ENCODE measurements around the gene GPR141. TPM values are rescaled to one million over a fixed set of nuclear protein-coding genes. Genes with fewer than 3 reads are reported as not detected.

The GPR141 gene
- total RNA-seq, 1 donor from 2014 or later = 3.5 TPM

DNA sequence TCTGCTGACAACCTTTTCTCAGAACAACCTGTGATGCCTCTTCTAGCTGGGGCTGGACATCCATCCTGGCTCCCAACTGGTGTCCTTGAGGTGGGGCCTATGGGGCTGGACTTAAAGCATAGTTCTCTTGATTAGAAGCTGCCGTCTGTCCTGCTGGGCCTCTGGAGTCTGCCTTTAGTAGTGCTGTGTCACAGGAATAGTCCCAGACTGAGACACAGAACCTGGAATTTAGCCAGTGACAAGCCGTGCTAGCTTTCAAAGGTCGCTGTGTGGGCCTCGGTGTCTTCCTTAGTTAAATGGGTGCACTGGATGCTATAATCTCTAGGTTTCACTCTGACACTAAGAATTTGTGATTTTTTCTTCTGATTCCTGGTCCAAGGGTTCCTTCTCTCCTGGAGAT, 41.2 kb downstream of the GPR141 start:
- intact Hi-C loops (cut with DNase I) = no loop called here

GRCh38 chr7:37726016-37726415, 42.5 kb downstream of the GPR141 start:
- Histone ChIP-seq H3K4me1 (peaks cover 17% of the 10 kb centered on the region), H3K9me3 (no peaks in the 10 kb centered on the region), H3K27ac (no peak overlapping the region), H3K27me3 (ENCODE audit: low read depth) (no peaks in the 10 kb centered on the region), H3K4me3 (no peak overlapping the region), H3K36me3 (no peaks in the 10 kb centered on the region)
- no peak for ATAC-seq
- TF ChIP-seq, protein P1, sequence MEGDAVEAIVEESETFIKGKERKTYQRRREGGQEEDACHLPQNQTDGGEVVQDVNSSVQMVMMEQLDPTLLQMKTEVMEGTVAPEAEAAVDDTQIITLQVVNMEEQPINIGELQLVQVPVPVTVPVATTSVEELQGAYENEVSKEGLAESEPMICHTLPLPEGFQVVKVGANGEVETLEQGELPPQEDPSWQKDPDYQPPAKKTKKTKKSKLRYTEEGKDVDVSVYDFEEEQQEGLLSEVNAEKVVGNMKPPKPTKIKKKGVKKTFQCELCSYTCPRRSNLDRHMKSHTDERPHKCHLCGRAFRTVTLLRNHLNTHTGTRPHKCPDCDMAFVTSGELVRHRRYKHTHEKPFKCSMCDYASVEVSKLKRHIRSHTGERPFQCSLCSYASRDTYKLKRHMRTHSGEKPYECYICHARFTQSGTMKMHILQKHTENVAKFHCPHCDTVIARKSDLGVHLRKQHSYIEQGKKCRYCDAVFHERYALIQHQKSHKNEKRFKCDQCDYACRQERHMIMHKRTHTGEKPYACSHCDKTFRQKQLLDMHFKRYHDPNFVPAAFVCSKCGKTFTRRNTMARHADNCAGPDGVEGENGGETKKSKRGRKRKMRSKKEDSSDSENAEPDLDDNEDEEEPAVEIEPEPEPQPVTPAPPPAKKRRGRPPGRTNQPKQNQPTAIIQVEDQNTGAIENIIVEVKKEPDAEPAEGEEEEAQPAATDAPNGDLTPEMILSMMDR (IDR thresholded peaks at IDR 0.05) = no peak
- intact Hi-C loops (cut with DNase I) = no loop called here
- DNase-seq = no peak

More for the DNA sequence above, 41.2 kb downstream of the GPR141 start:
- ATAC-seq (no peak), DNase-seq (no peak)
- H3K36me3 ChIP-seq = no peaks in the 10 kb centered on the region
- H3K27me3 ChIP-seq (ENCODE audit: low read depth) = no peaks in the 10 kb centered on the region
- no peaks in the 10 kb centered on the region for H3K9me3 ChIP-seq
- TF ChIP-seq, protein P1 (IDR thresholded peaks at IDR 0.05) = no peak
- peaks cover 11% of the 10 kb centered on the region for H3K4me1 ChIP-seq
- no peak overlapping the region for H3K4me3 ChIP-seq
- no peak overlapping the region for H3K27ac ChIP-seq

GRCh38 chr7:37728747-37729146, 45.2 kb downstream of the GPR141 start:
- Histone ChIP-seq H3K9me3 (no peaks in the 10 kb centered on the region), H3K27me3 (ENCODE audit: low read depth) (no peaks in the 10 kb centered on the region), H3K36me3 (no peaks in the 10 kb centered on the region), H3K4me3 (no peak overlapping the region), H3K4me1 (peaks cover 24% of the 10 kb centered on the region), H3K27ac (peak overlapping the region; percentile 34)
- TF ChIP-seq, protein P1 (IDR thresholded peaks at IDR 0.05) = no peak
- peak in 1 of 2 donors; percentile 28 for ATAC-seq
- intact Hi-C loops (cut with DNase I) = no loop called here
- DNase-seq = no peak

GRCh38 chr7:37729181-37729580, 45.6 kb downstream of the GPR141 start:
- H3K9me3 ChIP-seq = no peaks in the 10 kb centered on the region
- H3K36me3 ChIP-seq = no peaks in the 10 kb centered on the region
- no peak for ATAC-seq
- intact Hi-C loops (cut with DNase I) = no loop called here
- H3K4me1 ChIP-seq = peaks cover 24% of the 10 kb centered on the region
- no peaks in the 10 kb centered on the region for H3K27me3 ChIP-seq (ENCODE audit: low read depth)
- H3K4me3 ChIP-seq = no peak overlapping the region
- DNase-seq = no peak
- peak overlapping the region; percentile 34 for H3K27ac ChIP-seq
- TF ChIP-seq, protein P1 (IDR thresholded peaks at IDR 0.05) = no peak

DNA sequence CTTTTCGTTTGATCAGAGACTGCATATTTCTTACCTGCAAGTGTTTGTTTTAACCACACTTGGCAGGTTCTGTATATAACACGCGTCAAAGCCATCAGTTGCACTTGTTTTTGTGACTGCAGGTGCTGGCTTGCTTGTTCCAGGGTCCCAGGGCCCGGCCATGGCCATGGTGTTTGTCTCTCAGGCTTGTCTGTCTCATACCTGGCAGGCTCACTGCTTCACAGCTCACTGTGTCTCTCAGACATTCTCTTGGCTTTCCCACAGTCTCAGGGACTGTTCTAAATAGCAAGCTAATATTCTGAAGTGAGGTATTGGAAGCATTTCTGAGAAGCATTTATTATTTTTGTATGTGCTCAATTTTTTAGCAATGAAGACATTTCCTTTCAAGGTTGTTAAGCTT, 46.9 kb downstream of the GPR141 start:
- Histone ChIP-seq H3K9me3 (no peaks in the 10 kb centered on the region), H3K27ac (no peak overlapping the region)
- ATAC-seq = no peak

More for the DNA sequence above, 46.9 kb downstream of the GPR141 start:
- no peak for DNase-seq
- Histone ChIP-seq H3K36me3 (no peaks in the 10 kb centered on the region), H3K4me3 (no peak overlapping the region), H3K27me3 (ENCODE audit: low read depth) (no peaks in the 10 kb centered on the region), H3K4me1 (peaks cover 24% of the 10 kb centered on the region)
- intact Hi-C loops (cut with DNase I) = no loop called here
- TF ChIP-seq, protein P1 (IDR thresholded peaks at IDR 0.05) = no peak

All from lower lobe of right lung (tissue), 2 donors.